CD4-positive, CD25-positive, alpha-beta regulatory T cell (primary cell): ENCODE measurements around the gene STIM1. TPM values are rescaled to one million over a fixed set of nuclear protein-coding genes. Genes with fewer than 3 reads are reported as not detected.
A peak's percentile ranks its signal among the peaks of the same experiment; 100 is the strongest.
"Not testable (repeated sequence)": the region's sequence is repeated elsewhere in the genome, so short reads cannot be mapped to it uniquely, and the experiment has no call there.

Experiments
- ATAC-seq, 2 donors: fragments of 150-1000 bp; cut with Tn5 transposase; one replicate each; pipeline ENCODE4 v1.10.0; 2021; ENCODE audit warnings: low read depth in 2 of 2, moderate number of reproducible peaks in 2 of 2, moderate library complexity in 1 of 2
- DNase-seq, 3 donors: peaks; one replicate each; pipeline versions ENCODE4 v3.0.0 to v3.0.0-alpha.2; 2012 to 2022; ENCODE audit warnings: mixed read lengths in 1 of 3
- H3K27ac ChIP-seq: one replicate; pipeline ENCODE4 v1.7.0; 2013; ENCODE audit warnings: mild to moderate bottlenecking, low read length; ENCODE audit not compliant: insufficient read depth, poor library complexity, severe bottlenecking
- H3K27me3 ChIP-seq: one replicate; pipeline ENCODE4 v1.7.0; 2013; ENCODE audit warnings: low read length; ENCODE audit not compliant: control insufficient read depth, insufficient read depth
- H3K36me3 ChIP-seq: one replicate; pipeline ENCODE4 v1.7.0; 2013; ENCODE audit warnings: mild to moderate bottlenecking, low read length, moderate library complexity; ENCODE audit not compliant: control insufficient read depth, insufficient read depth
- H3K4me1 ChIP-seq: 2 replicates; pipeline ENCODE4 v1.7.0; 2013; ENCODE audit warnings: mild to moderate bottlenecking, low read length; ENCODE audit not compliant: insufficient read depth, control insufficient read depth, poor library complexity, severe bottlenecking
- H3K4me3 ChIP-seq: one replicate; pipeline ENCODE4 v1.7.0; 2013; ENCODE audit warnings: low read depth, mild to moderate bottlenecking, low read length, moderate library complexity
- H3K9me3 ChIP-seq, 2 experiments: 1 replicate in 1 of 2; 2 replicates in 1 of 2; pipeline ENCODE4 v1.7.0; 2013; ENCODE audit warnings: low read length in 2 of 2, mild to moderate bottlenecking in 1 of 2, moderate library complexity in 1 of 2; ENCODE audit not compliant: control insufficient read depth in 2 of 2
- H3K27ac Mint-ChIP-seq, 3 donors: one replicate each; pipeline ENCODE4 v1.8.0; 2020 to 2022; ENCODE audit warnings: mild to moderate bottlenecking in 3 of 3, mixed read lengths in 3 of 3, moderate library complexity in 2 of 3
- H3K27me3 Mint-ChIP-seq: one replicate; pipeline ENCODE4 v1.8.0; 2022; ENCODE audit warnings: mild to moderate bottlenecking, mixed read lengths
- H3K36me3 Mint-ChIP-seq: one replicate; pipeline ENCODE4 v1.8.0; 2020; ENCODE audit warnings: mixed read lengths
- H3K4me1 Mint-ChIP-seq, 4 donors: one replicate each; pipeline ENCODE4 v1.8.0; 2020 to 2022; ENCODE audit warnings: mixed read lengths in 4 of 4, mild to moderate bottlenecking in 1 of 4
- H3K4me3 Mint-ChIP-seq, 4 donors: one replicate each; pipeline ENCODE4 v1.8.0; 2020 to 2022; ENCODE audit warnings: mild to moderate bottlenecking in 4 of 4, mixed read lengths in 4 of 4, moderate library complexity in 3 of 4
- H3K9me3 Mint-ChIP-seq, 7 donors: one replicate each; pipeline ENCODE4 v1.8.0; 2020 to 2022; ENCODE audit warnings: mixed read lengths in 7 of 7, mild to moderate bottlenecking in 3 of 7, moderate library complexity in 2 of 7
- polyA plus RNA-seq, 4 donors: library from polyadenylated mRNA; unstranded; fragments of 300-500 nt; fragmentation: Illumina TruSeq; gene quantifications; one replicate each; pipeline ENCODE4 v1.2.3, GENCODE V29; 2021
- total RNA-seq: library from RNA; stranded (reverse); gene quantifications from one replicate; pipeline ENCODE4 v1.2.3, GENCODE V29; 2022

STIM1 gene
- total and polyA plus RNA-seq, 5 donors from 2014 or later = 25.7 to 134 (median 29.8) TPM

- H3K9me3 Mint-ChIP-seq = peaks cover 0 to 1% (median 0%) of the 10 kb centered on the region in 7 donors
Observed at GRCh38 chr11:3857628-3858027, 2.2 kb downstream of the STIM1 start.

GRCh38 chr11:3859373-3859881 lies 4.0 kb downstream of the STIM1 start:
- peak overlapping the region; percentile 72 for H3K27ac ChIP-seq
- H3K9me3 Mint-ChIP-seq = peaks cover 0 to 1% (median 0%) of the 10 kb centered on the region in 7 donors
- DNase-seq (peak in 1 of 3 donors; percentile 57), ATAC-seq (no peak)
- H3K36me3 Mint-ChIP-seq = peaks cover 11% of the 10 kb centered on the region
- no peaks in the 10 kb centered on the region for H3K27me3 Mint-ChIP-seq
- no peaks in the 10 kb centered on the region for H3K27me3 ChIP-seq
- no peaks in the 10 kb centered on the region for H3K36me3 ChIP-seq
- peak overlapping the region; percentile 82 to 98 (median 89) for H3K4me3 Mint-ChIP-seq
- peak overlapping the region; percentile 97 for H3K4me3 ChIP-seq
- H3K9me3 ChIP-seq = no peaks in the 10 kb centered on the region
- H3K4me1 ChIP-seq = peaks cover 80% of the 10 kb centered on the region
- peak overlapping the region; percentile 78 to 96 (median 91) for H3K27ac Mint-ChIP-seq
- peaks cover 41 to 84% (median 65%) of the 10 kb centered on the region in 4 donors for H3K4me1 Mint-ChIP-seq

More at GRCh38 chr11:3857628-3858027, 2.2 kb downstream of the STIM1 start:
- H3K4me1 Mint-ChIP-seq = peaks cover 43 to 87% (median 69%) of the 10 kb centered on the region in 4 donors
- no peak for DNase-seq
- H3K9me3 ChIP-seq = no peaks in the 10 kb centered on the region
- peak overlapping the region; percentile 91 to 96 (median 95) for H3K27ac Mint-ChIP-seq
- peaks cover 7% of the 10 kb centered on the region for H3K36me3 Mint-ChIP-seq
- ATAC-seq = no peak
- H3K27me3 ChIP-seq = no peaks in the 10 kb centered on the region
- peak overlapping the region; percentile 82 to 98 (median 89) for H3K4me3 Mint-ChIP-seq
- peak overlapping the region; percentile 97 for H3K4me3 ChIP-seq
- no peaks in the 10 kb centered on the region for H3K36me3 ChIP-seq
- H3K4me1 ChIP-seq = peaks cover 86% of the 10 kb centered on the region
- peak overlapping the region; percentile 61 for H3K27ac ChIP-seq
- H3K27me3 Mint-ChIP-seq = no peaks in the 10 kb centered on the region

- no peaks in the 10 kb centered on the region for H3K36me3 ChIP-seq
- H3K4me3 ChIP-seq = peak overlapping the region; percentile 97
- H3K27me3 Mint-ChIP-seq = no peaks in the 10 kb centered on the region
- no peak for ATAC-seq
- H3K4me3 Mint-ChIP-seq = peak overlapping the region; percentile 82 to 98 (median 89)
- H3K9me3 Mint-ChIP-seq = no peaks in the 10 kb centered on the region
- peaks cover 85% of the 10 kb centered on the region for H3K4me1 ChIP-seq
- no peak for DNase-seq
- peaks cover 11% of the 10 kb centered on the region for H3K36me3 Mint-ChIP-seq
- peak overlapping the region; percentile 59 to 91 (median 88) for H3K27ac Mint-ChIP-seq
- peak overlapping the region; percentile 72 for H3K27ac ChIP-seq
- no peaks in the 10 kb centered on the region for H3K9me3 ChIP-seq
- H3K4me1 Mint-ChIP-seq = peaks cover 50 to 89% (median 70%) of the 10 kb centered on the region in 4 donors
- H3K27me3 ChIP-seq = no peaks in the 10 kb centered on the region
Observed at GRCh38 chr11:3860375-3860774, 4.9 kb downstream of the STIM1 start.

- H3K27me3 Mint-ChIP-seq, H3K36me3 ChIP-seq, H3K9me3 Mint-ChIP-seq, H3K27me3 ChIP-seq, H3K9me3 ChIP-seq: not testable (repeated sequence)
- ATAC-seq (peak; percentile 78 to 80), DNase-seq (peak; percentile 36 to 83 (median 44))
- Mint-ChIP-seq H3K36me3 (peaks cover 11% of the 10 kb centered on the region), H3K4me1 (peaks cover 56 to 95% (median 76%) of the 10 kb centered on the region in 4 donors), H3K27ac (peak overlapping the region; percentile 59 to 91 (median 88)), H3K4me3 (peak overlapping the region; percentile 82 to 98 (median 89))
- H3K4me3 ChIP-seq = peak overlapping the region; percentile 97
- H3K4me1 ChIP-seq = peaks cover 91% of the 10 kb centered on the region
- peak overlapping the region; percentile 72 for H3K27ac ChIP-seq
Observed at GRCh38 chr11:3860898-3861393, 5.5 kb downstream of the STIM1 start.

- Mint-ChIP-seq H3K4me3 (peak overlapping the region; percentile 53 to 98 (median 84)), H3K4me1 (peaks cover 58 to 97% (median 79%) of the 10 kb centered on the region in 4 donors), H3K36me3 (peaks cover 11% of the 10 kb centered on the region), H3K27me3 (no peaks in the 10 kb centered on the region), H3K27ac (peak overlapping the region; percentile 66 to 91 (median 91)), H3K9me3 (no peaks in the 10 kb centered on the region)
- H3K9me3 ChIP-seq = no peaks in the 10 kb centered on the region
- H3K36me3 ChIP-seq = no peaks in the 10 kb centered on the region
- ATAC-seq (no peak), DNase-seq (peak in 1 of 3 donors; percentile 54)
- peak overlapping the region; percentile 97 for H3K4me3 ChIP-seq
- H3K27ac ChIP-seq = peak overlapping the region; percentile 72
- no peaks in the 10 kb centered on the region for H3K27me3 ChIP-seq
- H3K4me1 ChIP-seq = peaks cover 93% of the 10 kb centered on the region
Observed at GRCh38 chr11:3861683-3862082, 6.2 kb downstream of the STIM1 start.

- peak overlapping the region; percentile 82 to 97 (median 91) for H3K27ac Mint-ChIP-seq
- Histone ChIP-seq H3K27me3 (no peaks in the 10 kb centered on the region), H3K36me3 (no peaks in the 10 kb centered on the region), H3K4me3 (peak overlapping the region; percentile 51), H3K9me3 (no peaks in the 10 kb centered on the region), H3K27ac (peak overlapping the region; percentile 49), H3K4me1 (peaks cover 73% of the 10 kb centered on the region)
- ATAC-seq (no peak), DNase-seq (peak in 1 of 3 donors; percentile 56)
- peaks cover 57 to 97% (median 81%) of the 10 kb centered on the region in 4 donors for H3K4me1 Mint-ChIP-seq
- no peaks in the 10 kb centered on the region for H3K9me3 Mint-ChIP-seq
- no peaks in the 10 kb centered on the region for H3K27me3 Mint-ChIP-seq
- H3K36me3 Mint-ChIP-seq = peaks cover 16% of the 10 kb centered on the region
- H3K4me3 Mint-ChIP-seq = peak overlapping the region; percentile 59 to 76 (median 69)
Observed at GRCh38 chr11:3865388-3866193, 10.1 kb downstream of the STIM1 start.

GRCh38 chr11:3866206-3866605 lies 10.7 kb downstream of the STIM1 start:
- peak overlapping the region; percentile 82 to 97 (median 91) for H3K27ac Mint-ChIP-seq
- Histone ChIP-seq H3K27me3 (no peaks in the 10 kb centered on the region), H3K4me1 (peaks cover 71% of the 10 kb centered on the region), H3K4me3 (peak overlapping the region; percentile 51), H3K27ac (peak overlapping the region; percentile 49), H3K9me3 (no peaks in the 10 kb centered on the region), H3K36me3 (no peaks in the 10 kb centered on the region)
- no peaks in the 10 kb centered on the region for H3K27me3 Mint-ChIP-seq
- ATAC-seq = peak in 1 of 2 donors; percentile 29
- no peaks in the 10 kb centered on the region for H3K9me3 Mint-ChIP-seq
- H3K36me3 Mint-ChIP-seq = peaks cover 15% of the 10 kb centered on the region
- peaks cover 60 to 97% (median 81%) of the 10 kb centered on the region in 4 donors for H3K4me1 Mint-ChIP-seq
- DNase-seq = peak in 1 of 3 donors; percentile 23
- H3K4me3 Mint-ChIP-seq = peak overlapping the region; percentile 45 to 76 (median 69)
